ENCODE results near the gene RHBDL2. TPM values are rescaled to one million over a fixed set of nuclear protein-coding genes. Genes with fewer than 3 reads are reported as not detected.
A peak's percentile ranks its signal among the peaks of the same experiment; 100 is the strongest.
"Not testable (repeated sequence)": the region's sequence is repeated elsewhere in the genome, so short reads cannot be mapped to it uniquely, and the experiment has no call there.

RHBDL2 gene
- polyA plus RNA-seq, 1 donor: 0.72 TPM

- Histone ChIP-seq H3K4me3 (ENCODE audit: low read length) (peak overlapping the region; percentile 97), H3K36me3 (ENCODE audit: control insufficient read depth, insufficient read depth, low read length) (peaks cover 15% of the 10 kb centered on the region), H3K27ac (ENCODE audit: low read length) (peak overlapping the region; percentile 80), H3K4me1 (ENCODE audit: control insufficient read depth, insufficient read depth, low read length) (peaks cover 12% of the 10 kb centered on the region), H3K27me3 (ENCODE audit: control insufficient read depth, insufficient read depth, low read length) (no peaks in the 10 kb centered on the region), H3K9me3 (ENCODE audit: control insufficient read depth, low read depth, low read length) (no peaks in the 10 kb centered on the region)
- DNase-seq: peak in 1 of 2 donors; percentile 49
- WGBS (ENCODE audit: insufficient coverage, low lambda C conversion rate): 10% methylated on average over 2 of the region's 6 CpGs
Measured at GRCh38 chr1:38860454-38860795, 81.2 kb downstream of the RHBDL2 start.

GRCh38 chr1:38859561-38860453 lies 81.8 kb downstream of the RHBDL2 start, which contains the start of gene RRAGC:
RRAGC (minus strand) TSS chr1:38859772; CDS start chr1:38859646, 126 bp downstream.
- no CpG with 5 or more reads among the region's 70 CpGs for WGBS (ENCODE audit: insufficient coverage, low lambda C conversion rate)
- peaks cover 19% of the 10 kb centered on the region for H3K36me3 ChIP-seq (ENCODE audit: control insufficient read depth, insufficient read depth, low read length)
- H3K4me1 ChIP-seq (ENCODE audit: control insufficient read depth, insufficient read depth, low read length): peaks cover 12% of the 10 kb centered on the region
- no peaks in the 10 kb centered on the region for H3K27me3 ChIP-seq (ENCODE audit: control insufficient read depth, insufficient read depth, low read length)
- peak within 1 kb of the TSS; percentile 97 for H3K4me3 ChIP-seq (ENCODE audit: low read length)
- peak; percentile 98 to 99 for DNase-seq
- H3K9me3 ChIP-seq (ENCODE audit: control insufficient read depth, low read depth, low read length): no peaks in the 10 kb centered on the region
- peak within 1 kb of the TSS; percentile 80 for H3K27ac ChIP-seq (ENCODE audit: low read length)

- Histone ChIP-seq H3K27me3 (ENCODE audit: control insufficient read depth, insufficient read depth, low read length) (no peaks in the 10 kb centered on the region), H3K36me3 (ENCODE audit: control insufficient read depth, insufficient read depth, low read length) (peaks cover 25% of the 10 kb centered on the region), H3K4me1 (ENCODE audit: control insufficient read depth, insufficient read depth, low read length) (peaks cover 12% of the 10 kb centered on the region), H3K9me3 (ENCODE audit: control insufficient read depth, low read depth, low read length) (no peaks in the 10 kb centered on the region), H3K4me3 (ENCODE audit: low read length) (peak overlapping the region; percentile 55), H3K27ac (ENCODE audit: low read length) (peak overlapping the region; percentile 73)
- DNase-seq: peak; percentile 74 to 88
- no CpG with 5 or more reads among the region's 51 CpGs for WGBS (ENCODE audit: insufficient coverage, low lambda C conversion rate)
Measured at GRCh38 chr1:38858833-38859560, 82.6 kb downstream of the RHBDL2 start.

GRCh38 chr1:38852780-38853179 lies 88.8 kb downstream of the RHBDL2 start:
- DNase-seq: no peak
- peaks cover 56% of the 10 kb centered on the region for H3K36me3 ChIP-seq (ENCODE audit: control insufficient read depth, insufficient read depth, low read length)
- H3K27me3 ChIP-seq (ENCODE audit: control insufficient read depth, insufficient read depth, low read length): no peaks in the 10 kb centered on the region
- peaks cover 6% of the 10 kb centered on the region for H3K4me1 ChIP-seq (ENCODE audit: control insufficient read depth, insufficient read depth, low read length)
- no peak overlapping the region for H3K4me3 ChIP-seq (ENCODE audit: low read length)
- WGBS (ENCODE audit: insufficient coverage, low lambda C conversion rate): 76% methylated on average over 3 of the region's 4 CpGs
- no peaks in the 10 kb centered on the region for H3K9me3 ChIP-seq (ENCODE audit: control insufficient read depth, low read depth, low read length)
- H3K27ac ChIP-seq (ENCODE audit: low read length): no peak overlapping the region

- Histone ChIP-seq H3K4me3 (ENCODE audit: low read length) (no peak overlapping the region), H3K9me3 (ENCODE audit: control insufficient read depth, low read depth, low read length) (no peaks in the 10 kb centered on the region), H3K27ac (ENCODE audit: low read length) (no peak overlapping the region), H3K27me3 (ENCODE audit: control insufficient read depth, insufficient read depth, low read length) (no peaks in the 10 kb centered on the region), H3K4me1 (ENCODE audit: control insufficient read depth, insufficient read depth, low read length) (no peaks in the 10 kb centered on the region), H3K36me3 (ENCODE audit: control insufficient read depth, insufficient read depth, low read length) (peaks cover 60% of the 10 kb centered on the region)
- no peak for DNase-seq
- WGBS (ENCODE audit: insufficient coverage, low lambda C conversion rate): 80% methylated on average over 1 of the region's 1 CpG
Measured at GRCh38 chr1:38848071-38848470, 93.6 kb downstream of the RHBDL2 start.

GRCh38 chr1:38846210-38846609 lies 95.4 kb downstream of the RHBDL2 start:
- Histone ChIP-seq H3K4me1 (ENCODE audit: control insufficient read depth, insufficient read depth, low read length) (no peaks in the 10 kb centered on the region), H3K9me3 (ENCODE audit: control insufficient read depth, low read depth, low read length) (no peaks in the 10 kb centered on the region), H3K27me3 (ENCODE audit: control insufficient read depth, insufficient read depth, low read length) (no peaks in the 10 kb centered on the region), H3K4me3 (ENCODE audit: low read length) (no peak overlapping the region), H3K36me3 (ENCODE audit: control insufficient read depth, insufficient read depth, low read length) (peaks cover 60% of the 10 kb centered on the region), H3K27ac (ENCODE audit: low read length) (no peak overlapping the region)
- WGBS (ENCODE audit: insufficient coverage, low lambda C conversion rate): 80% methylated on average over 1 of the region's 3 CpGs
- no peak for DNase-seq

GRCh38 chr1:38845088-38845487 lies 96.5 kb downstream of the RHBDL2 start:
- WGBS (ENCODE audit: insufficient coverage, low lambda C conversion rate): no CpG with 5 or more reads among the region's 3 CpGs
- H3K36me3 ChIP-seq (ENCODE audit: control insufficient read depth, insufficient read depth, low read length): peaks cover 54% of the 10 kb centered on the region
- not testable (repeated sequence) for DNase-seq; H3K9me3 ChIP-seq (ENCODE audit: control insufficient read depth, low read depth, low read length); H3K4me1 ChIP-seq (ENCODE audit: control insufficient read depth, insufficient read depth, low read length); H3K27me3 ChIP-seq (ENCODE audit: control insufficient read depth, insufficient read depth, low read length); H3K4me3 ChIP-seq (ENCODE audit: low read length); H3K27ac ChIP-seq (ENCODE audit: low read length)

- H3K4me3 ChIP-seq (ENCODE audit: low read length): no peak overlapping the region
- peaks cover 51% of the 10 kb centered on the region for H3K36me3 ChIP-seq (ENCODE audit: control insufficient read depth, insufficient read depth, low read length)
- H3K9me3 ChIP-seq (ENCODE audit: control insufficient read depth, low read depth, low read length): no peaks in the 10 kb centered on the region
- no peaks in the 10 kb centered on the region for H3K4me1 ChIP-seq (ENCODE audit: control insufficient read depth, insufficient read depth, low read length)
- no peaks in the 10 kb centered on the region for H3K27me3 ChIP-seq (ENCODE audit: control insufficient read depth, insufficient read depth, low read length)
- DNase-seq: no peak
- no peak overlapping the region for H3K27ac ChIP-seq (ENCODE audit: low read length)
- 60% methylated on average over 2 of the region's 2 CpGs for WGBS (ENCODE audit: insufficient coverage, low lambda C conversion rate)
Measured at GRCh38 chr1:38840281-38840680, 101.3 kb downstream of the RHBDL2 start.

GRCh38 chr1:38839363-38839762 lies 102.3 kb downstream of the RHBDL2 start:
- Histone ChIP-seq H3K9me3 (ENCODE audit: control insufficient read depth, low read depth, low read length) (no peaks in the 10 kb centered on the region), H3K27ac (ENCODE audit: low read length) (no peak overlapping the region), H3K36me3 (ENCODE audit: control insufficient read depth, insufficient read depth, low read length) (peaks cover 45% of the 10 kb centered on the region), H3K4me3 (ENCODE audit: low read length) (no peak overlapping the region), H3K27me3 (ENCODE audit: control insufficient read depth, insufficient read depth, low read length) (no peaks in the 10 kb centered on the region), H3K4me1 (ENCODE audit: control insufficient read depth, insufficient read depth, low read length) (no peaks in the 10 kb centered on the region)
- no peak for DNase-seq
- WGBS (ENCODE audit: insufficient coverage, low lambda C conversion rate): 100% methylated on average over 1 of the region's 9 CpGs

GRCh38 chr1:38836316-38836715 lies 105.3 kb downstream of the RHBDL2 start:
- H3K27me3 ChIP-seq (ENCODE audit: control insufficient read depth, insufficient read depth, low read length); H3K4me1 ChIP-seq (ENCODE audit: control insufficient read depth, insufficient read depth, low read length); H3K27ac ChIP-seq (ENCODE audit: low read length); DNase-seq; H3K9me3 ChIP-seq (ENCODE audit: control insufficient read depth, low read depth, low read length); H3K4me3 ChIP-seq (ENCODE audit: low read length): not testable (repeated sequence)
- no CpG with 5 or more reads among the region's 10 CpGs for WGBS (ENCODE audit: insufficient coverage, low lambda C conversion rate)
- H3K36me3 ChIP-seq (ENCODE audit: control insufficient read depth, insufficient read depth, low read length): peaks cover 27% of the 10 kb centered on the region

All from large intestine (tissue), 3 donors.